ENCODE data around the gene LIPG. TPM values are rescaled to one million over a fixed set of nuclear protein-coding genes. Genes with fewer than 3 reads are reported as not detected.

LIPG gene
- total and polyA plus RNA-seq, 2 of the 13 experiments (the other 11 are each of a cell fraction or from before 2014, with no cell fraction given) = 0.96 to 10.8 TPM

DNA sequence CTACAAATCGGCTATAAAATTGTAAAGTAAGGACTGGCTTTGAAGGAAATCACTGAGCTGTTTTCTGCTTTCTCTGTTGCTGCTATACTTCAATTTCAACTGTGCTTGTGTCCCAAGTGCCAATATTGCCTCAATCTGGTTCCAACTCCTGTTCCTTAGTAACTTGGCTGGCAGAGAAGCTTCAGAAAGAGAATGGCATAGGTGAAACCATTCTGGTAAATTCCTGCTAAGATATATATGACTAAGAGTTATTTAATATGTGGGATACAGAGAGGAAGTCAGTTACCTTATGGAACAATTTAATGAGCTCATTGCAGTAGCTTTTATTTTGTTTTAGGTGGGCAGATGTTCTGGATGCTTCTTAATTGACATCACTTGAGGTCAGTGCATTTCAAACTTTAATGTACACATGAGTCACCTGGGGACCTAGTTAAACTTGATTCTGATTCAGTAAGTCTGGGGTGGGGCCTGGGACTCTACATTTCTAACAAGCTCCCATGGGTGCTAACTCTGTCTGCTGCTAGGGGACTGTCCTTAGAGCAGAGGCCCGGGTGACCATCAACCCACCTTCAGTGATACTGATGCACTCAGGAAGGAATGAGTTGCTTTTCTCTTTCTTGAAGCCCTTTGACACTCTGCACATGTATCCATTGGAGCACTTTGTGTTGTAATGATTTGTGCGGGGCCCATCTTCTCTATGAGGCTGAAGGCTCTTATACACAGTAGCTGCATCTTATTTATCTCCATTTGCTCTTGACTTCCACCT lies 47.6 kb downstream of the LIPG start:
- POLR2A ChIA-PET = no interaction called here
- FAIRE-seq (no peak), DNase-seq (ENCODE audit: low spot score) (no peak)

More for the DNA sequence above, 47.6 kb downstream of the LIPG start:
- Histone ChIP-seq H3K27ac (ENCODE audit: extremely low read length, insufficient read depth, low read length) (no peak overlapping the region), H3K36me3 (replicated peaks in 1 of 2; ENCODE audit: control insufficient read depth in 1 of 2, insufficient read depth in 2 of 2, low read length in 2 of 2) (no peaks in the 10 kb centered on the region), H3K9ac (ENCODE audit: insufficient read depth, low read depth, low read length) (no peak overlapping the region), H3K4me2 (ENCODE audit: low read depth, low read length) (no peak overlapping the region), H3K79me2 (ENCODE audit: insufficient read depth, low read length) (no peaks in the 10 kb centered on the region), H2AFZ (ENCODE audit: low read length) (no peak overlapping the region), H4K20me1 (ENCODE audit: insufficient read depth, low read length) (no peaks in the 10 kb centered on the region), H3K4me1 (ENCODE audit: insufficient read depth, low read length) (no peaks in the 10 kb centered on the region), H3K27me3 (ENCODE audit: control insufficient read depth in 1 of 2, insufficient read depth in 2 of 2, low read length in 2 of 2) (peaks cover 2 to 20% of the 10 kb centered on the region in 2 experiments; a peak in 2 of 5 replicates), H3K9me3 (ENCODE audit: low read length) (peaks cover 5% of the 10 kb centered on the region), H3K4me3 (replicated peaks in 1 of 3; ENCODE audit: insufficient read depth in 1 of 3, low read depth in 2 of 3, low read length in 3 of 3) (no peak overlapping the region)
- no peak for TF ChIP-seq ZNF766 (CRISPR knock-in tag; IDR thresholded peaks at IDR 0.05; ENCODE audit: borderline replicate concordance)
- TF ChIP-seq CBFB (CRISPR knock-in tag; IDR thresholded peaks at IDR 0.05) = no peak
- TF ChIP-seq ZNF780A (CRISPR knock-in tag; IDR thresholded peaks at IDR 0.05) = no peak
- no peak for TF ChIP-seq ZBTB8A (CRISPR knock-in tag; IDR thresholded peaks at IDR 0.05; ENCODE audit: borderline replicate concordance, low read depth)
- no peak for TF ChIP-seq MBD4 (IDR thresholded peaks at IDR 0.05; ENCODE audit: borderline replicate concordance, low read length)
- TF ChIP-seq CEBPB (IDR thresholded peaks at IDR 0.05; ENCODE audit: borderline replicate concordance, low read depth, low read length) = no peak
- TF ChIP-seq, protein P1, sequence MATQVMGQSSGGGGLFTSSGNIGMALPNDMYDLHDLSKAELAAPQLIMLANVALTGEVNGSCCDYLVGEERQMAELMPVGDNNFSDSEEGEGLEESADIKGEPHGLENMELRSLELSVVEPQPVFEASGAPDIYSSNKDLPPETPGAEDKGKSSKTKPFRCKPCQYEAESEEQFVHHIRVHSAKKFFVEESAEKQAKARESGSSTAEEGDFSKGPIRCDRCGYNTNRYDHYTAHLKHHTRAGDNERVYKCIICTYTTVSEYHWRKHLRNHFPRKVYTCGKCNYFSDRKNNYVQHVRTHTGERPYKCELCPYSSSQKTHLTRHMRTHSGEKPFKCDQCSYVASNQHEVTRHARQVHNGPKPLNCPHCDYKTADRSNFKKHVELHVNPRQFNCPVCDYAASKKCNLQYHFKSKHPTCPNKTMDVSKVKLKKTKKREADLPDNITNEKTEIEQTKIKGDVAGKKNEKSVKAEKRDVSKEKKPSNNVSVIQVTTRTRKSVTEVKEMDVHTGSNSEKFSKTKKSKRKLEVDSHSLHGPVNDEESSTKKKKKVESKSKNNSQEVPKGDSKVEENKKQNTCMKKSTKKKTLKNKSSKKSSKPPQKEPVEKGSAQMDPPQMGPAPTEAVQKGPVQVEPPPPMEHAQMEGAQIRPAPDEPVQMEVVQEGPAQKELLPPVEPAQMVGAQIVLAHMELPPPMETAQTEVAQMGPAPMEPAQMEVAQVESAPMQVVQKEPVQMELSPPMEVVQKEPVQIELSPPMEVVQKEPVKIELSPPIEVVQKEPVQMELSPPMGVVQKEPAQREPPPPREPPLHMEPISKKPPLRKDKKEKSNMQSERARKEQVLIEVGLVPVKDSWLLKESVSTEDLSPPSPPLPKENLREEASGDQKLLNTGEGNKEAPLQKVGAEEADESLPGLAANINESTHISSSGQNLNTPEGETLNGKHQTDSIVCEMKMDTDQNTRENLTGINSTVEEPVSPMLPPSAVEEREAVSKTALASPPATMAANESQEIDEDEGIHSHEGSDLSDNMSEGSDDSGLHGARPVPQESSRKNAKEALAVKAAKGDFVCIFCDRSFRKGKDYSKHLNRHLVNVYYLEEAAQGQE (IDR thresholded peaks at IDR 0.05; ENCODE audit: borderline replicate concordance in 1 of 2, low read depth in 1 of 2, low read length in 2 of 2) = no peak
- no peak for TF ChIP-seq ZNF564 (CRISPR knock-in tag; IDR thresholded peaks at IDR 0.05)
- intact Hi-C loops (cut with micrococcal nuclease; ENCODE audit: unreplicated experiment) (no loop called here), in situ Hi-C loops (cut with HindIII; ENCODE audit: extremely low pct_ligation_motif_present, low pct_unique_long_range_greater_than_20kb) (no loop called here)
- CTCF ChIA-PET (ENCODE audit: low intra/inter-chr PET ratio, low total read pairs) = no interaction called here
- no TSS peak for BruUV-seq (replicated peaks)
- ATAC-seq = no peak
- WGBS (ENCODE audit: low lambda C conversion rate) = 37% methylated on average over 3 of the region's 3 CpGs
